GM15510 (cell line): ENCODE data around the gene CLTA.
A peak's percentile ranks its signal among the peaks of the same experiment; 100 is the strongest.

Experiments
- POLR2A ChIP-seq: IDR thresholded peaks from 3 replicates; pipeline ENCODE4 v1.6.1; 2011; ENCODE audit warnings: borderline replicate concordance; ENCODE audit not compliant: insufficient read length; ENCODE audit errors: extremely low read depth

CLTA gene

DNA sequence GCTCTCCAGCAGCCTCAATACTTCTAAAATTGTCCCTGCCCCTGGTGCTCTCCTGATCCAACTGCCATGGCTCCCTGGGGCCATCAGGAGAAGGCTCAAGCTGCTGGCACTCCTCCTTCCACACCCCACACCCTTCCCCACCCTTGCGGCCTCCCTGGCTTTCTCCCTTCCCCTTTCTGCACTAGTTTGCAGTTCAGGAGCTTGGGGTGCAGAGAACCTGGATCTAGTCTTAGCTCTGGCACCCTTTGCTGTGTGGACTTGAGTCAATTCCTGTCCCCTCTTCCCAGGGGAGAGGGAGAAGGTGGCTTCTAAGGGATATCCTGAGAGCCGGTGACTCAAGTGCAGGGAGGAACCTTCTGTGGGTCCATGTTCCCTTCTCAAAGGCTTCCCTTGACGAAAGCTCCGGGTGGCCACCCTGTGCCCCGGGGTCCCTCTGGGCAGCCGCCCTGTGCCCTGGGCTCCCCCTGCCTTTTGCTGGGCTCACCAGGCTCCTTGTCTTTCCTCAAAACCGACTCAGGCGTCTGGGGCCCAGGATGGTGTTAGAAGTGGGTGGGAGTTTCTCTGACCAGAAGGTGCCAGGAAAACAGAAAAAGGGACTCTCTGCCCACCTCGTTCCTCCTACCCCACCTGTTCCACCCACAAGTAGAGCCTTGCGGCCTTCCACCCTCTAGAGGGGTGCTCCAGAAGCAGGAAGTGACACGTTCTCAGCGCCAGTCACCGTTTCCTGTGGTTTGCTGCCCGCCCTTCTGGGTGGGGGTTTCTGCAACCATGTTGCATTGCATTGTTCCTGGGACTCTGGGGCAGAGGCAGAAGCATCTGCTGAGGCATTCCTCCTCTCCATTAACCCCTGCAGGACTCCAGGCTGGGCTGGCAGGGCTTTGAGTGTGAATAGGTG lies 39.2 kb upstream of the CLTA start:
- TF ChIP-seq POLR2A = peak; percentile 63

DNA sequence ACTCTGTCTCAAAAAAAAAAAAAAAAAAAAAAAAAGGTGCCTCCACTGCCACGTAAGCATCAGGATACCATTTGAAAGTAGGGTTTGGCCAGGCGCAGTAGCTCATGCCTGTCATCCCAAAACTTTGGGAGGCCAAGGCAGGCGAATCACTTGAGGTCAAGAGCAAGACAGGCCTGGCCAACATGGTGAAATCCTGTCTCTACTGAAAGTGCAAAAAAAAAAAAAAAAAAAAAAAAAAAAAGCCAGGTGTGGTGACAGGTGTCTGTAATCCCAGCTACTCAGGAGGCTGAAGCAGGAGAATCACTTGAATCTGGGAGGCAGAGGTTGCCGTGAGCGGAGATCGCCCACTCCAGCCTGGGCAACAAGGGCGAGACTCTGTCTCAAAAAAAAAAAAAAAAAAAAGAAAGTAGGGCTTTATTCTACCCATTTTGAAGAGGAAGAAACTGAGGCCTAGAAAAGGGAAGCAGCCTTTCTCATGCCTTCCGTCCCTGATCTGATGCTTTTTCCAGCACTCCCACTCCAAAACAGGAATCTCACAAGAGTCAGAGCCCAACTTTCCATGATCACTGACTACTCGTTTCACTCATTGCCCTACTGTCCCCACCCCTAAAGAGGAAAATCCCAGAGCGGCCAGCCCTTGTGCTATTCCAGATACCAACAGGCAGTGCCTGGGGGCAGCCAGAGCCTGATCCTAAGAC lies 37.8 kb upstream of the CLTA start:
- no peak for TF ChIP-seq POLR2A

DNA sequence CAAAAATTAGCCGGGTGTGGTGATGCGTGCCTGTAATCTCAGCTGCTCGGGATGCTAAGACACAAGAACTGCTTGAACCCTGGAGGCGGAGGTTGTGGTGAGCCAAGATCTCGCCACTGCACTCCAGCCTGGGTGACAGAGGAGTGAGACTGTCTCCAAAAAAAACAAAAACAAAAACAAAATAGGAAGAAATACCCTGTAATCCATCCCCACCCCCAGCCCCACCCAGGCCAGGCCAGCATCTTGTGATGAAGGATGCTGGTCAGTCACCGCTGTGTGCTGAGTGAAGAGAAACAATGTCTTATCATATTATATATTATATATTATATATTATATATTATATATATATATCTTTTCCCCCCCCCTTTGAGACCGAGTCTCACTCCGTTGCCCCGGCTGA lies 37.0 kb upstream of the CLTA start:
- no peak for TF ChIP-seq POLR2A

DNA sequence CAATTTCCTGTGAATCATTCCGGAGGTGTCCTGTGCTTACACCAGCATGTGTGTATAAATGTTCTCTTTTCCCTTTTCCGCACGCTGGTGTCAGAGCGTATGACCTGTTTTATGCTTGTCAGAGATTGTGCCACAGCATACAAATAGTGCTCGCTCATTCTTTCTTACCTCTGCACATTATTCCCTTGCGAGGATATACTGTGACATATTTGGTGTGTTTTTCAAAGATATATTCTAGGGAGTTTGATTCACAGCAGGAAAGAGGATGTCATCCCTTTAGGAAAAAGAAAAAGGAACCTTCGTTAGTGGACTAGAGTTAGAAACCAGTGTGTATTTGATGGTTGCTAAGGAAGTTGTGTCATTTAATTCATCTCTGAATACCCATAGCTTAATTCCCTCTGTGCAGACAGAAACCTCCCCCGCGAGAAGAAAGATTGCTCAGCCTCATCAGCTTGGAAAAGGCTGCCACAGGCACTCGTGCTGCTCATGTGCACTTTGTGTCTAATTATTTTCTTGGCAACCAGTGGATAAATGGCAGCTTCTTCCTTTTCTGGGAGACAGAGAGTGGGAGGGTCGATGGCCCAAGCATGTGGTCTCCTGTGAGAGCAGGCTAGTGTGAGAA lies 36.3 kb upstream of the CLTA start:
- TF ChIP-seq POLR2A = no peak

DNA sequence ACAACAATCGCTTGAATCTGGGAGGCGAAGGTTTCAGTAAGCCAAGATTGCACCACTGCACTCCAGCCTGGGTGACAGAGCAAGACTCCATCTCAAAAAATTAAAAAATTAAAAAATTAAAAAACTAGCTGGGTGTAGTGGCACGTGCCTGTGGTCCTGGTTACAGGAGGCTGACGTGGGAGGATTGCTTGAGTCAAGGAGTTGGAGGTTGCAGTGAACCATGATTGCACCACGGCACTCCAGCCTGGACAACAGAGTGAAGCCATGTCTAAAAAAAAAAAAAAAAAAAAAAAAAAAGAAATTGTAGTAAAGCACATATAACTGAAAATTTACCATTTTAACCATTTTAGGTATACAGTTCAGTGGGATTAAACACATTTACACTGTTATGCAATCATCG lies 34.6 kb upstream of the CLTA start:
- no peak for TF ChIP-seq POLR2A

DNA sequence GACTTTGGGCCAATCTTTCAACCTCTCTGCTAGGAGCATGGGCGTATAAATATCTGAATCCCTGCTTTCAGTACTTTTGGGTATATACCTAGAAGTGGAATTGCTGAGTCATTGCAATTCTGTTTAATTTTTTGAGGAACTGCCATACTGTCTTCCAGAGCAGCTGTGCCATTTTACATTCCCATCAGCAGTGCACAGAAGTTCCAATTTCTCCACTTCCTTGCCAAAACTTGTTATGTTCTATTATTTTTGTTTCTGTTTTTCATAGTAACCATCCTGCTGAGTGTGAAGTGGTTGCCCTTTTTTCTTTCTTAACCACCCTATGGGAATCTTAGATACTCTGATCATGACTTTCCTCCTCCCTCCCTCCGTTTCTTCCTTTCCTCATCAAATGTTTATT lies 32.6 kb upstream of the CLTA start:
- no peak for TF ChIP-seq POLR2A

DNA sequence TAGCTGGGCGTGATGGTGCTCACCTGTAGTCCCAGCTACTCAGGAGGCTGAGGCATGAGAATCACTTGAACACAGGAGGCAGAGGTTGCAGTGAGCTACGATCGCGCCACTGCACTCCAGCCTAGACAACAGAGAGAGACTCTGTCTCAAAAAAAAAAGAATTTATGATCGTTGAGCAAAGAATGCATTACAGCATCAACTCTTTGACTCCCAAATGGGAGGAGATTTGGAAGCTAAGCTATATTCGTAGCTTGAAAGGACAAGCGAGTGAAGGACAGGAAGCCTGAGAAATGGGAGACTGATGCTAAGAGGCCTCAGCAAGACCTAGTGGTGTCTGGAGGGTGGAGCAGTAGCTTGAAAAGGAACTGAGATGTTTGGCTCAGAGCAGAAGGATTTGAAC lies 31.8 kb upstream of the CLTA start:
- no peak for TF ChIP-seq POLR2A

DNA sequence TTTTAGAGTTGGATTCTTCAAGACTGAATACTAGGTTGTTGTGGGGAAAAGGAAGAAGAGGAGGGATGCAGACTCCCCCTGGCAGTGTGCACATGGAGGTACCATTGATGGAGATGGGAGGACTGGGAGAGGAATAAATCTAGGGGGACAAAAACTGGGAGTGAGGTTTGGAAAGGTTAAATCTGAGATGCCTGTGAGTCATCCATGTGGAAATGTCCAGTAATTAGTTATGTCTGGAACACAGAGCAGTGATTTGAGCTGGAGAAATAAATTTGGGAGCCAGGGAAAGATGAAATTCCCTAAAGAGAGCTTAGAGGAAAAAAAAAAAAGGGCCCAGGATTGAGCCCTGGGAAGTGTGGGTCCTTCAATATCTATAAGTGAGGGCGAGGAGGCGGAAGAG lies 29.5 kb upstream of the CLTA start:
- TF ChIP-seq POLR2A = no peak

DNA sequence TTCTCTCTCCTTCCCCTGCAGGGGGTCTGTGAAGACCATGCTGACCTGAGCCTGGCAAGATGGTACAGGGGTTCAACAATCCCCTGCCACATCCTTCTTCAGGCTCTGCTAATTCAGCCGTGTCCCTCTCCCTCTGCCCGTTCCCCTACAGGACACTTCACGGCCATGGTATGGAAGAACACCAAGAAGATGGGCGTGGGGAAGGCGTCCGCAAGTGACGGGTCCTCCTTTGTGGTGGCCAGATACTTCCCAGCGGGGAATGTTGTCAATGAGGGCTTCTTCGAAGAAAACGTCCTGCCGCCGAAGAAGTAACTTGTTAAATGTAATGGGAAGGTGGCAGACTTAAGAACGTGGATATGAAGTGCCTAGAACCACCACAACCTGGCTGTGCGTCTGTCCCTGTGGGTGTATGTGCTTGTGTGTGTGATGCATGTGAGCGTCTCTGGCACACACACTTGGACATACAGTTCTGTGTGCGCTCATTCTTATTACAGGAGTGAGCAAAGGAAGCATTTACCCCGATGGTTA lies 28.4 kb upstream of the CLTA start:
- no peak for TF ChIP-seq POLR2A

DNA sequence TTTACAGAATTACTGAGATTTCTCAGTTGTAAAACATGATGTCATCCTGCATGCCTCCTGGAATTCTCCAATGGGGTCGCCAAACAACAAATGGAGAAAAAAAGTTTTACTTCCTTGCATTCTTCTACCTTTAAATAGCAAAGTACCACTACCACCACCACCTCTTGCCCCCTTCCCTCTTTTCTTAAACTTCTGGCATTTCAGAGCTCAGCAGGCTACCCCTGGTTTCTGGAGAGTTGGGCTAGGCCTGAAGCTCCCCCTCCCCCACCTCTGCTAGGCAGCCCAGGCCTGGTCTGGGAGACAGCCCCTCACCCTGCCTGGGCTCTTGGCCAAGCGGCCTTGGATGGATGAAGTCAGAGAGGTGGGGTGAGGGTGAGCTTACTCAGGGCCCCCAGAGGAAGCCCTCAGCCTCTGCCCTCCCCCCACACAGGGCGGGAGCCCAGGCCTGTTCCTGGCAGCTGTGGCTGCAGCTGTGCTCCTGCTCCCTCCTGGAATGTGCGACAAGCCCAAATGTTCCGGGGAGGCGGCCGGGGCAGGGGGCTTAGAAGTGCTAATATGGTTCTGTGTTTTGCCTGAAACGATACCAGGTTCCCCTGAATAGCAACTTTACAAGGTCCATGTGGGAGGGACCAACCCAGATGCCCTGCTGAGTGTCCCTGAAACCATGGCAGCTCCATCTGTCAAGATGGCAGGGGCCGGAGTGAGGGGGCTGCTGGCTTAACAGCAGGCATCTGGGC lies 27.5 kb upstream of the CLTA start:
- TF ChIP-seq POLR2A = no peak

DNA sequence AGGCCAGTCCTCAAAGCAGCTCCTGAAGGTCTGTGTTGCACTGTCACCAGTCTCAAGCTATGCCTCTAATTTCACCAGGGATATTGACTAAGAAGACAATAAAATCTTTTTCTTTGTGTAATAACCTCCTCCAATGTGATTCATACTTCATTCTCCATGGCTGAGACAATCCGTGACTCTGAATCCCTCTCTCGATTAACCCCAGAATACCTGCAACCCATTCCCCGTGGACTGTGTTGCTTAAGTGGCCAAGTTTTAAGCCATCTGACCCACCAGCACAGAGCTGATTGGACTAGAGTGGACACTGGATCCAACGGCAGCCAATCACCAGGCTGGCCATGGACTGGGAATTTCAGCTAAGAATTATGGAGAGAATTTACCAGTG lies 26.9 kb upstream of the CLTA start:
- TF ChIP-seq POLR2A = no peak

DNA sequence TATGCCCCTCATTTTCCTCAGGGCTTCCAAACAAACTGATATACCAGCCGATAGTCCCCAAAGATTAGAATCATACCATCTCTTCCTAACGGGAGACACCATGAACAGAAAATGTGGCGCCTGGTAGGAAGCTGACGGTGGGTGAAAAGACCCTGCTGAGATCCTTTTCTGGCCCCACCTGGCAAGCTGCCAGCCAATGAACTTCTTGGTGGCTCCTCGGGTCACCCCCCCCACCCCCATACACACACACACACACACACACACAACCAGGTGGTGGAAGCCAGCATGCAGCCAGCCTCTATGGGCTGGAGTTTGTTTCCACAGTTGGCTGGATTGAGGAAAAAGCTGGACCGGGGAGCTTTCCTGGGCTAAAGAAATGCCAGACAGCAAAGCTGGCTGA lies 26.3 kb upstream of the CLTA start:
- no peak for TF ChIP-seq POLR2A

DNA sequence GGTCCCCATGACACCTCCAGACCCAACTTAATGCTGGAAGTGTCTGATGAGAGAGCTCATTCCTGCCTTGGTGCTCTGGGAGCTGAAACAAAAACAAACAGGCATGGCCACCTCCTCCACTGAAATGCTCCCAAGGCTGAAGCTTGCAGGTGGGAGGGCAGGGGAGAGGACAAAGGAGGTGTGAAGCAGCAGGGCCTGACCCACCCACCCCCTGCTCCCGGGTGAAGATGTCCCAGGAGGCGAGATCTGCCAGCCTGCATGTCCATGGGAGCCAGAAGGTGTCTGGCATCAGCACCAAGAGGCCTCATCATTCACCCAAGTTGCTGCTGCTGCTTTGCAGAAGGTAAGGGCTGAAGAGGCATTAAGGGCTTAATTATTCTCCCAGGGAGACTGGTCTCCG lies 25.7 kb upstream of the CLTA start:
- TF ChIP-seq POLR2A = no peak

DNA sequence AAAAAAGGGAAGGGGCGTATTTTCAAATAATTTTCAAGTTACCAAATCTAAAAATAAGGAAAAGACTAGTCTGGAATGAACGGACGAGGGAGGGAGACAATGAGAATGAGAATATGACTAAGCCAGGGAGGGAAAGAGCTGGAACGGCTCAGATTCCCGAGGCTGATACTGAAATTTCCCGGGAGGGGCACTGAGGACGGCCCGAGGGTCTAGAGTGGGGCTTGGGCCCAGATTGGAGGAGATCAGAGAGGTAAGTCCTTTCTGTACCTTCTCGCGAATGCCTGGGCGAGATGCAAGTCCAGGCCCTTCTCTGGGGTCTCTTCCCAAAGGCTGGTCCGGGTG lies 24.9 kb upstream of the CLTA start:
- no peak for TF ChIP-seq POLR2A
